Pancreas (tissue), 10 donors: ENCODE results near the gene FGFBP2. TPM values are rescaled to one million over a fixed set of nuclear protein-coding genes. Genes with fewer than 3 reads are reported as not detected.

Experiments used
- ATAC-seq, 4 donors: fragments of 200-7000 bp; cut with Tn5 transposase; one replicate each; pipeline versions ENCODE4 v1.8.0 to v1.9.1; 2020; ENCODE audit warnings: mild to moderate bottlenecking in 4 of 4, moderate library complexity in 4 of 4
- DNase-seq, 6 donors: peaks; one replicate each; pipeline ENCODE4 v3.0.0-alpha.2; 2020
- FAIRE-seq: peaks from 2 replicates; lab custom pipeline; 2012; peaks lifted over from hg19 to GRCh38; lab: Jason Lieb, UNC
- H3K27ac ChIP-seq, 4 donors: fragments of 200-600 bp; sonication (generic); 1 replicate in 3 of 4; 2 replicates in 1 of 4; pipeline versions ENCODE4 v1.5.0 to v1.8.0; 2020
- H3K27me3 ChIP-seq, 4 donors: fragments of 200-600 bp; one replicate each; pipeline ENCODE4 v1.8.0; 2021
- H3K36me3 ChIP-seq, 3 donors: fragments of 200-600 bp; sonication (generic) in 1 of 3; one replicate each; pipeline versions ENCODE4 v1.5.0 to v1.8.0; 2020 to 2021
- H3K4me1 ChIP-seq, 3 donors: fragments of 200-600 bp; one replicate each; pipeline ENCODE4 v1.8.0; 2021
- H3K4me3 ChIP-seq, 4 donors: fragments of 200-600 bp; sonication (generic) in 2 of 4; one replicate each; pipeline versions ENCODE4 v1.5.0 to v1.8.0; 2020 to 2021
- H3K9me3 ChIP-seq, 4 donors: fragments of 200-600 bp; one replicate each; pipeline ENCODE4 v1.8.0; 2021
- CTCF ChIP-seq, 4 donors: fragments of 200-600 bp; sonication (generic) in 3 of 4; IDR thresholded peaks; one replicate each; pipeline versions ENCODE4 v1.5.0 to v1.8.0; 2021; ENCODE audit warnings: antibody characterized with exemption in 4 of 4
- WGBS, 2 donors: extraction: QIAGEN DNeasy Blood & Tissue Kit; methylation state at CpG; one replicate each; pipeline ENCODE4 v1.1.7; 2013; 5-methylcytosine and 5-hydroxymethylcytosine counted together
- intact Hi-C, 3 donors: fragments of 100-400 bp; cut with DNase I; formaldehyde crosslinking; loops; one replicate each; pipeline versions ENCODE4 v1.11.1 to v1.14.2; 2022
- polyA plus RNA-seq, 2 donors: library from polyadenylated mRNA; stranded (reverse); fragments of 200-250 nt; gene quantifications; one replicate each; pipeline ENCODE4 v1.2.3, GENCODE V29; 2013
- total RNA-seq, 6 donors: library from RNA; stranded (reverse); fragmentation: NEBNext Ultra II Directional in 4 of 6; extraction: Animal tissue kit (Norgen Biotek cat#: 25700) in 4 of 6; gene quantifications; one replicate each; pipeline versions ENCODE4 v1.2.1 to v1.2.4, GENCODE V29; 2021 to 2023
- donor health status: healthy with polysubstance abuse.
- donor health status: DM: no; HTN: no; CAD: no; lungs with moderate emphysema.
- donor health status: DM: no; HTN: no; CAD: no.
- donor health status: control.
- donor health status: control.
- donor health status: Bipolar disorder and iron deficiency.
- donor health status: DM: yes; HTN: yes; CAD: no.
- donor health status: DM: no; HTN: no; CAD: no.
- donor health status: DM: no; HTN: no; CAD: no.
- donor health status: DM: yes; HTN: yes; CAD: no.

Gene FGFBP2
- under 1 TPM in 1 of 6 donors, not detected in 5; 0.13 TPM for total RNA-seq
- under 1 TPM; 0.34 to 0.92 TPM for polyA plus RNA-seq

DNA sequence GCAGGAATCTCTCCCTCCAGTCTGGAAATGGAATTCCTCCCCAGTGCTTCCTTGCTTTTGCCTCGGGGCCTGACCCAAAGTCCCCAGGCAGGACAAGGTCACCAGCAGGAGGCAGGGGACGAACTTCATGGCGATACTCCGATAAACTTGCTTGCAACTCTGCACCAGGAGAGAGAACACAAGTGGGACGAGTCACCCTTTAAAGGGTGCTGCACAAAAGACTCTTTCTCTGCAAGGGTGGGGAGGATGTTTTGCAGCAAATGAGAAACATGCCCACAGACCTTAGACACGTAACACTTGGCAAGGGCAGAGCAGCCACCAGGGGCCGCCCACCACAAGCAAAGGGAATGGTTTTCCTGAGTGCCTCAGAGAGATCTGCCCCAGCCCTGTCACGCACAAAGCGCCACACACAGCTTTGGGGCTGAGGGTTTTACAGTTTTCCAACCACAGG lies at the start of gene FGFBP2:
Gene FGFBP2, minus strand, starts transcription at position 175 of the 451 bp plus-strand sequence. Its CDS starts 46 bp downstream, at position 129.
- Histone ChIP-seq H3K27me3 (no peaks in the 10 kb centered on the region), H3K4me1 (no peaks in the 10 kb centered on the region), H3K4me3 (no peak within 1 kb of the TSS), H3K27ac (no peak within 1 kb of the TSS), H3K36me3 (no peaks in the 10 kb centered on the region), H3K9me3 (no peaks in the 10 kb centered on the region)
- peak in 1 of 4 donors; percentile 9 for TF ChIP-seq CTCF (IDR thresholded peaks at IDR 0.05)
- intact Hi-C loops: no loop called here
- FAIRE-seq: no peak
- no peak for DNase-seq
- 24 to 42% methylated on average over 9 of the region's 9 CpGs for WGBS, 2 donors
- ATAC-seq: peak in 3 of 4 donors; percentile 59 to 70 (median 60)

DNA sequence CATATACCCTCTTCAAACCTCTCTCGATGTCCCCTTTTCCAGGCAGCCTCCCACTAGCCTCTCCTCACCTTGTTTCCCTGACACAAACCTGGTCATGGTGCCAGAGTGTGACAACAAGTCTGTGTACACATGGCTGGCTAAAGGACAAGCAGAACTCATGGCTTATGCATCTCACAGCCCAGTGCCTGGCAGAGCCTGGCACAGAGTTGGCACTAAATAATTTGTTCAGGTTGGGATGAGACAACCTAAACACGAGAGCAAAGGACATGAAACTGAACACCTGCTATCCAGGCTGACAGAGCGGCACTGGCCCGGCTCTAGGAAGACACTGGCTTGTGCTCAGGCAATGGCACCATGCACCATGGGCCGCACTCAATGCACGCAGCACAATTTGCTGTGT lies 48.2 kb upstream of the FGFBP2 start:
- Histone ChIP-seq H3K36me3 (no peaks in the 10 kb centered on the region), H3K4me3 (no peak overlapping the region), H3K27me3 (no peaks in the 10 kb centered on the region), H3K4me1 (no peaks in the 10 kb centered on the region), H3K9me3 (no peaks in the 10 kb centered on the region), H3K27ac (no peak overlapping the region)
- FAIRE-seq (no peak), ATAC-seq (no peak), DNase-seq (no peak)
- intact Hi-C loops: no loop called here
- no peak for TF ChIP-seq CTCF (IDR thresholded peaks at IDR 0.05)
- WGBS, 2 donors: 69 to 80% methylated on average over 6 of the region's 6 CpGs

- FAIRE-seq (no peak), ATAC-seq (no peak), DNase-seq (no peak)
- H3K27me3 ChIP-seq: no peaks in the 10 kb centered on the region
- H3K4me3 ChIP-seq: no peak overlapping the region
- H3K27ac ChIP-seq: no peak overlapping the region
- no peaks in the 10 kb centered on the region for H3K9me3 ChIP-seq
- no peaks in the 10 kb centered on the region for H3K4me1 ChIP-seq
- intact Hi-C loops: no loop called here
- no peak for TF ChIP-seq CTCF (IDR thresholded peaks at IDR 0.05)
- 68 to 77% methylated on average over 4 of the region's 4 CpGs for WGBS, 2 donors
- no peaks in the 10 kb centered on the region for H3K36me3 ChIP-seq
These were observed 46.2 kb upstream of the FGFBP2 start for GRCh38 chr4:16009153-16009552.

GRCh38 chr4:16007471-16008095 lies 44.6 kb upstream of the FGFBP2 start:
- no peak for ATAC-seq
- no peak for DNase-seq
- intact Hi-C loops: no loop called here
- no peak for FAIRE-seq
- 51 to 58% methylated on average over 5 of the region's 5 CpGs for WGBS, 2 donors
- H3K27ac ChIP-seq: no peak overlapping the region
- H3K9me3 ChIP-seq: no peaks in the 10 kb centered on the region
- no peak for TF ChIP-seq CTCF (IDR thresholded peaks at IDR 0.05)
- no peak overlapping the region for H3K4me3 ChIP-seq
- no peaks in the 10 kb centered on the region for H3K27me3 ChIP-seq
- H3K4me1 ChIP-seq: no peaks in the 10 kb centered on the region
- H3K36me3 ChIP-seq: no peaks in the 10 kb centered on the region

DNA sequence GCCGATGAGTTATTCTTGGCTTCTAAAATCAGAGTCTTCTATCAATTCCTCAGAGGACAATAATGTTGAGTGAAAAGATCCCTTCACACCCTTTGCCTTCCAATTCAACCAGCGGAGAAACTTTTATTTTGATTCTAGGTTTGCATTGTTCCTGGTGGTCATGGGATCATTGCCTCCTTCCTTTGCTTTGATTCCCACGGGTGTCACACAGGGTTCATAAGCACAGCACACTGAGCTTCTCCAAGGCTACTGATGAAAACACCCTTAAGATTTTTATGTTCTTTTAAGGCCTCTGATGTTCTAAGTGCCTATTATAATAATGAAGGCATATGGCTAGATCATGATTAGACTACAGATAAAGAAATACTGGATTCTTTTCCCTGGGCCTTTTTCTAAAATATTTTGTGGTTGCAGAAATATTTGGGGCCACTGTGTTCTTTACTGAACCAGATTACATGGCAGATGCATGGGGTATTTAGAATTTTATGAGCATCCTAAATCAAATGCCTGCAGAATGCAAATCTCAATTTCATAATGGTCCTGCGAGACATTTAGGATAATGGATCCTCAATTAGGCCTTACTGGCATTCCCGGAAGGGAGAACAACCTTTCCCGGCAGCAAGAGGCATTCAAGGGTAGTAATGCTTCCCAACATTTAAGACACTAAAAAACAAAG lies 43.9 kb upstream of the FGFBP2 start:
- 86 to 91% methylated on average over 6 of the region's 6 CpGs for WGBS, 2 donors
- no peaks in the 10 kb centered on the region for H3K36me3 ChIP-seq
- no peak for TF ChIP-seq CTCF (IDR thresholded peaks at IDR 0.05)
- no peaks in the 10 kb centered on the region for H3K4me1 ChIP-seq
- ATAC-seq: no peak
- H3K4me3 ChIP-seq: no peak overlapping the region
- intact Hi-C loops: no loop called here
- DNase-seq: no peak
- no peak for FAIRE-seq
- H3K27me3 ChIP-seq: no peaks in the 10 kb centered on the region
- no peak overlapping the region for H3K27ac ChIP-seq
- H3K9me3 ChIP-seq: no peaks in the 10 kb centered on the region
